ENCODE measurements around the gene UST.

DNA sequence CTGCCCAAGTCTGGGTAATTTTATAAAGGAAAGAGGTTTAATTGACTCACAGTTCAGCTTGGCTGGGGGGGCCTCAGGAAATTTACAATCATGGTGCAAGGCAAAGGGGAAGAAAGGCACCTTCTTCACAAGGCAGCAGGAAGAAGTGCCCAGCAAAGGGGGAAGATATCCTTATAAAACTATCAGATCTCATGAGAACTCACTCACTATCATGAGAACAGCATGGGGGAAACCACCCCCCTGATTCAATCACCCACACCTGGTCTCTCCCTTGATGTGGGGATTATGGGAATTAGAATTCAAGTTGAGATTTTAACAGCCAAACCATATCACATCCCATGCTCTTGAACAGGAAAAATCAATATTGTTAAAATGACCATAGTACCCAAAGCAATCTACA is 355.5 kb downstream of the UST start:
- TF ChIP-seq, protein P1, sequence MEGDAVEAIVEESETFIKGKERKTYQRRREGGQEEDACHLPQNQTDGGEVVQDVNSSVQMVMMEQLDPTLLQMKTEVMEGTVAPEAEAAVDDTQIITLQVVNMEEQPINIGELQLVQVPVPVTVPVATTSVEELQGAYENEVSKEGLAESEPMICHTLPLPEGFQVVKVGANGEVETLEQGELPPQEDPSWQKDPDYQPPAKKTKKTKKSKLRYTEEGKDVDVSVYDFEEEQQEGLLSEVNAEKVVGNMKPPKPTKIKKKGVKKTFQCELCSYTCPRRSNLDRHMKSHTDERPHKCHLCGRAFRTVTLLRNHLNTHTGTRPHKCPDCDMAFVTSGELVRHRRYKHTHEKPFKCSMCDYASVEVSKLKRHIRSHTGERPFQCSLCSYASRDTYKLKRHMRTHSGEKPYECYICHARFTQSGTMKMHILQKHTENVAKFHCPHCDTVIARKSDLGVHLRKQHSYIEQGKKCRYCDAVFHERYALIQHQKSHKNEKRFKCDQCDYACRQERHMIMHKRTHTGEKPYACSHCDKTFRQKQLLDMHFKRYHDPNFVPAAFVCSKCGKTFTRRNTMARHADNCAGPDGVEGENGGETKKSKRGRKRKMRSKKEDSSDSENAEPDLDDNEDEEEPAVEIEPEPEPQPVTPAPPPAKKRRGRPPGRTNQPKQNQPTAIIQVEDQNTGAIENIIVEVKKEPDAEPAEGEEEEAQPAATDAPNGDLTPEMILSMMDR (IDR thresholded peaks at IDR 0.05; ENCODE audit: poor library complexity, severe bottlenecking) = no peak
- TF ChIP-seq TAF1 (IDR thresholded peaks at IDR 0.05; ENCODE audit: low read depth) = no peak
- no peak for TF ChIP-seq POLR2AphosphoS5 (IDR thresholded peaks at IDR 0.05)
- TF ChIP-seq EZH2 (IDR thresholded peaks at IDR 0.05; ENCODE audit: borderline replicate concordance, insufficient read depth, low read length, poor library complexity, severe bottlenecking) = no peak
- TF ChIP-seq EP300 (conservative IDR thresholded peaks at IDR 0.05; ENCODE audit: poor library complexity, severe bottlenecking) = no peak
- no peak for TF ChIP-seq SMC3 (conservative IDR thresholded peaks at IDR 0.05; ENCODE audit: poor library complexity)
- no peak for TF ChIP-seq RAD21 (conservative IDR thresholded peaks at IDR 0.05)
- TF ChIP-seq, protein P2, sequence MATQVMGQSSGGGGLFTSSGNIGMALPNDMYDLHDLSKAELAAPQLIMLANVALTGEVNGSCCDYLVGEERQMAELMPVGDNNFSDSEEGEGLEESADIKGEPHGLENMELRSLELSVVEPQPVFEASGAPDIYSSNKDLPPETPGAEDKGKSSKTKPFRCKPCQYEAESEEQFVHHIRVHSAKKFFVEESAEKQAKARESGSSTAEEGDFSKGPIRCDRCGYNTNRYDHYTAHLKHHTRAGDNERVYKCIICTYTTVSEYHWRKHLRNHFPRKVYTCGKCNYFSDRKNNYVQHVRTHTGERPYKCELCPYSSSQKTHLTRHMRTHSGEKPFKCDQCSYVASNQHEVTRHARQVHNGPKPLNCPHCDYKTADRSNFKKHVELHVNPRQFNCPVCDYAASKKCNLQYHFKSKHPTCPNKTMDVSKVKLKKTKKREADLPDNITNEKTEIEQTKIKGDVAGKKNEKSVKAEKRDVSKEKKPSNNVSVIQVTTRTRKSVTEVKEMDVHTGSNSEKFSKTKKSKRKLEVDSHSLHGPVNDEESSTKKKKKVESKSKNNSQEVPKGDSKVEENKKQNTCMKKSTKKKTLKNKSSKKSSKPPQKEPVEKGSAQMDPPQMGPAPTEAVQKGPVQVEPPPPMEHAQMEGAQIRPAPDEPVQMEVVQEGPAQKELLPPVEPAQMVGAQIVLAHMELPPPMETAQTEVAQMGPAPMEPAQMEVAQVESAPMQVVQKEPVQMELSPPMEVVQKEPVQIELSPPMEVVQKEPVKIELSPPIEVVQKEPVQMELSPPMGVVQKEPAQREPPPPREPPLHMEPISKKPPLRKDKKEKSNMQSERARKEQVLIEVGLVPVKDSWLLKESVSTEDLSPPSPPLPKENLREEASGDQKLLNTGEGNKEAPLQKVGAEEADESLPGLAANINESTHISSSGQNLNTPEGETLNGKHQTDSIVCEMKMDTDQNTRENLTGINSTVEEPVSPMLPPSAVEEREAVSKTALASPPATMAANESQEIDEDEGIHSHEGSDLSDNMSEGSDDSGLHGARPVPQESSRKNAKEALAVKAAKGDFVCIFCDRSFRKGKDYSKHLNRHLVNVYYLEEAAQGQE (IDR thresholded peaks at IDR 0.05; ENCODE audit: borderline replicate concordance) = no peak
- no peak for TF ChIP-seq MXI1 (conservative IDR thresholded peaks at IDR 0.05; ENCODE audit: poor library complexity, severe bottlenecking)
